HepG2 (cell line): Measurements from ENCODE around the gene SLC41A3. TPM values are rescaled to one million over a fixed set of nuclear protein-coding genes. Genes with fewer than 3 reads are reported as not detected.

Experiments used
- ATAC-seq: fragments of 200-7000 bp; cut with Tn5 transposase; 3 replicates; pipeline ENCODE4 v1.9.1; 2020; ENCODE audit warnings: mild to moderate bottlenecking, moderate library complexity
- BruUV-seq: library from RNA; stranded (reverse); fragments of 400-500 nt; replicated peaks from 2 replicates; lab custom pipeline; 2021; lab: Mats Ljungman, UMichigan
- CTCF ChIA-PET: fragments of 300-600 bp; formaldehyde crosslinking; extraction: SDS; loops from one replicate; lab custom pipeline; 2021; ENCODE audit warnings: low total read pairs, inconsistent platforms, low intra/inter-chr PET ratio; lab: Yijun Ruan, JAX
- POLR2A ChIA-PET: fragments of 350-600 bp; sonication (Branson Sonifier 250); formaldehyde crosslinking; loops from one replicate; lab custom pipeline; 2020; ENCODE audit warnings: antibody characterized with exemption, inconsistent platforms; lab: Yijun Ruan, JAX
- DNase-seq: peaks from one replicate; pipeline ENCODE4 v3.0.0-alpha.2; 2015; ENCODE audit warnings: low spot score
- FAIRE-seq: peaks from 3 replicates; lab custom pipeline; 2011; peaks lifted over from hg19 to GRCh38; lab: Jason Lieb, UNC
- H2AFZ ChIP-seq: one replicate; pipeline ENCODE4 v1.6.1; 2011; ENCODE audit warnings: low read length, inconsistent platforms
- H3K27ac ChIP-seq: fragments of 300-600 bp; 3 replicates; pipeline ENCODE4 v1.8.0; 2011; ENCODE audit warnings: mixed run types, mild to moderate bottlenecking, mixed read lengths, low read length, inconsistent platforms; ENCODE audit not compliant: insufficient read depth; ENCODE audit errors: extremely low read length
- H3K27me3 ChIP-seq, 2 experiments: fragments of 200-600 bp in 1 of 2; 2 replicates in 1 of 2; 3 replicates in 1 of 2; pipeline versions ENCODE4 v1.6.0 to v1.8.0; 2011; ENCODE audit warnings: low read length in 2 of 2, mild to moderate bottlenecking in 2 of 2, moderate library complexity in 2 of 2, inconsistent platforms in 1 of 2; ENCODE audit not compliant: insufficient read depth in 2 of 2, control insufficient read depth in 1 of 2
- H3K36me3 ChIP-seq, 2 experiments: fragments of 200-600 bp in 1 of 2; replicated peaks in 1 of 2; 2 replicates in 1 of 2; 3 replicates in 1 of 2; pipeline versions ENCODE4 v1.5.1 to v1.8.0; 2011; ENCODE audit warnings: low read length in 2 of 2, inconsistent platforms in 1 of 2; ENCODE audit not compliant: insufficient read depth in 2 of 2, control insufficient read depth in 1 of 2
- H3K4me1 ChIP-seq: 2 replicates; pipeline ENCODE4 v1.5.1; 2012; ENCODE audit warnings: low read length, inconsistent platforms; ENCODE audit not compliant: insufficient read depth
- H3K4me2 ChIP-seq: 2 replicates; pipeline ENCODE4 v1.6.0; 2011; ENCODE audit warnings: low read depth, low read length, inconsistent platforms
- H3K4me3 ChIP-seq, 3 experiments: fragments of 200-600 bp in 1 of 3; sonication (generic), shearing (Covaris generic) in 1 of 3; replicated peaks in 1 of 3; 2 replicates each; pipeline ENCODE4 v1.5.1; 2011 to 2016; ENCODE audit warnings: low read length in 3 of 3, inconsistent platforms in 2 of 3, low read depth in 2 of 3, mild to moderate bottlenecking in 2 of 3, control low read depth in 1 of 3, mixed read lengths in 1 of 3; ENCODE audit not compliant: insufficient read depth in 1 of 3
- H3K79me2 ChIP-seq: one replicate; pipeline ENCODE4 v1.6.1; 2011; ENCODE audit warnings: low read length, inconsistent platforms; ENCODE audit not compliant: insufficient read depth
- H3K9ac ChIP-seq: 2 replicates; pipeline ENCODE4 v1.6.0; 2011; ENCODE audit warnings: mild to moderate bottlenecking, low read depth, low read length, inconsistent platforms; ENCODE audit not compliant: insufficient read depth
- H3K9me3 ChIP-seq: 2 replicates; pipeline ENCODE4 v1.5.1; 2012; ENCODE audit warnings: mild to moderate bottlenecking, low read length
- H4K20me1 ChIP-seq: 2 replicates; pipeline ENCODE4 v1.6.0; 2011; ENCODE audit warnings: inconsistent platforms, mild to moderate bottlenecking, low read length, moderate library complexity; ENCODE audit not compliant: insufficient read depth
- ISL2 ChIP-seq: sonication (generic); formaldehyde crosslinking; IDR thresholded peaks from 2 replicates; pipeline ENCODE4 v1.5.0; 2020; ENCODE audit warnings: missing genetic modification reagents
- KDM5A ChIP-seq: fragments of 200-600 bp; sonication (generic); IDR thresholded peaks from 2 replicates; pipeline ENCODE4 v1.7.0; 2018; ENCODE audit warnings: antibody characterized with exemption, mild to moderate bottlenecking, low read length, borderline replicate concordance
- RXRA ChIP-seq: sonication (generic); formaldehyde crosslinking; IDR thresholded peaks from 2 replicates; pipeline ENCODE4 v1.5.1; 2020; ENCODE audit warnings: missing genetic modification reagents
- SMARCE1 ChIP-seq: fragments of 450-650 bp; IDR thresholded peaks from 2 replicates; pipeline ENCODE4 v1.6.1; 2017; ENCODE audit warnings: borderline replicate concordance
- TAF15 ChIP-seq: fragments of 200-400 bp; formaldehyde crosslinking; IDR thresholded peaks from one replicate; pipeline ENCODE4 v1.6.1; 2018; ENCODE audit warnings: mild to moderate bottlenecking, low read depth, low read length; ENCODE audit not compliant: poor library complexity, severe bottlenecking
- TCF7 ChIP-seq: sonication (generic); IDR thresholded peaks from 2 replicates; pipeline ENCODE4 v1.6.1; 2016; ENCODE audit warnings: antibody characterized with exemption, low read depth
- ZBTB21 ChIP-seq: sonication (generic); formaldehyde crosslinking; IDR thresholded peaks from 2 replicates; pipeline ENCODE4 v1.4.0; 2020; ENCODE audit warnings: missing genetic modification reagents
- ZFP1 ChIP-seq: IDR thresholded peaks from 2 replicates; pipeline ENCODE4 v1.6.1; 2016
- ZNF562 ChIP-seq: sonication (generic); formaldehyde crosslinking; IDR thresholded peaks from 2 replicates; pipeline ENCODE4 v1.8.0; 2022; ENCODE audit warnings: missing genetic modification reagents, borderline replicate concordance
- ZNF768 ChIP-seq: sonication (generic); formaldehyde crosslinking; IDR thresholded peaks from 2 replicates; pipeline ENCODE4 v1.4.0; 2020; ENCODE audit warnings: missing genetic modification reagents
- ZSCAN30 ChIP-seq: sonication (generic); formaldehyde crosslinking; IDR thresholded peaks from 2 replicates; pipeline ENCODE4 v1.5.0; 2020; ENCODE audit warnings: mild to moderate bottlenecking, missing genetic modification reagents
- in situ Hi-C: cut with HindIII; loops from 2 replicates; pipeline ENCODE4 v1.10.0; 2017; ENCODE audit warnings: low pct_unique_long_range_greater_than_20kb; ENCODE audit not compliant: extremely low pct_ligation_motif_present
- intact Hi-C: fragments of 100-400 bp; cut with micrococcal nuclease; formaldehyde crosslinking; loops from one replicate; pipeline ENCODE4 v1.10.0; 2022; ENCODE audit not compliant: unreplicated experiment
- polyA plus RNA-seq, 8 experiments: library from polyadenylated mRNA; depleted of rRNA in 3 of 8; stranded (reverse) in 7 of 8; unstranded in 1 of 8; fragments of >200 nt; fragmentation: Illumina TruSeq in 4 of 8; extraction: Trizol in 4 of 8; gene quantifications; 2 replicates each; pipeline versions ENCODE4 v1.2.1 to v1.2.3, GENCODE V29; 2011 to 2016; ENCODE audit warnings: low read depth in 4 of 8, missing spikeins in 1 of 8, mixed read lengths in 1 of 8; ENCODE audit not compliant: insufficient read depth in 1 of 8
- total RNA-seq, 5 experiments: library from RNA; depleted of rRNA; stranded (reverse); fragments of >200 nt; fragmentation: Illumina TruSeq; extraction: Trizol; gene quantifications; 2 replicates each; pipeline ENCODE4 v1.2.3, GENCODE V29; 2016; ENCODE audit warnings: low read depth in 1 of 5
- TF ChIP-seq, protein P1 (sequence below): sonication (generic); formaldehyde crosslinking; IDR thresholded peaks from 2 replicates; pipeline ENCODE4 v1.5.0; 2020; ENCODE audit warnings: mild to moderate bottlenecking, missing genetic modification reagents
- TF ChIP-seq, protein P2 (sequence below): sonication (generic); formaldehyde crosslinking; IDR thresholded peaks from 2 replicates; pipeline ENCODE4 v1.5.0; 2020; ENCODE audit warnings: mild to moderate bottlenecking, missing genetic modification reagents
- TF ChIP-seq, protein P3 (sequence below): fragments of 450-650 bp; IDR thresholded peaks from 2 replicates; pipeline ENCODE4 v1.6.1; 2017; ENCODE audit warnings: mild to moderate bottlenecking
- TF ChIP-seq, protein P4 (sequence below): sonication (generic); formaldehyde crosslinking; IDR thresholded peaks from 2 replicates; pipeline ENCODE4 v1.8.0; 2022; ENCODE audit warnings: mild to moderate bottlenecking, missing genetic modification reagents, moderate library complexity
- TF ChIP-seq, protein P5 (sequence below): sonication (generic); formaldehyde crosslinking; IDR thresholded peaks from 2 replicates; pipeline ENCODE4 v1.4.0; 2020; ENCODE audit warnings: missing genetic modification reagents

Gene SLC41A3
- total and polyA plus RNA-seq, 2 of the 13 experiments (the other 11 are each of a cell fraction or from before 2014, with no cell fraction given): 26.0 to 71.1 TPM

DNA sequence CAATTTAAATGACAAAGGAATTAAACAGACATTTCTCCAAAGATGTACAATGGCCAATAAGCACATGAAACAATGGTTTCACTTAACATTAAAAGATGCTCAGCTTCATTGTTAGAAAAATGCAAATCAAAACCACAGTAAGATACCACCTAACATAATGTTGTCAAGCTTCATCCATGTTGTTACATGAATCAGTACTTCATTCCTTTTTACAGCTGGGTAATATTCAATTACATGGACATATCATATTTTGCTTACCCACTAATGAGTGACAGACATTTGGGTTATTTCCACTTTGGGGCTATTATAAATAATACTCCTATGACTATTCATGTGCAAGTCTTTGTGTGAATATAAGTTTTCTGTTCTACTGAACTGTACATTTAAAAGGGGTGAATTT is 7.8 kb downstream of the SLC41A3 start:
- Histone ChIP-seq H3K36me3 (no peaks in the 10 kb centered on the region), H3K79me2 (no peaks in the 10 kb centered on the region), H4K20me1 (no peaks in the 10 kb centered on the region), H3K4me2 (no peak overlapping the region), H3K4me1 (no peaks in the 10 kb centered on the region), H3K27ac (no peak overlapping the region), H3K27me3 (no peaks in the 10 kb centered on the region), H3K9me3 (no peaks in the 10 kb centered on the region), H3K4me3 (no peak overlapping the region), H3K9ac (no peak overlapping the region), H2AFZ (no peak overlapping the region)
- intact Hi-C loops: no loop called here
- in situ Hi-C loops: no loop called here
- ChIA-PET POLR2A (no interaction called here), CTCF (no interaction called here)
- DNase-seq (no peak), ATAC-seq (no peak), FAIRE-seq (peak; percentile 55)
- TF ChIP-seq, protein P1, sequence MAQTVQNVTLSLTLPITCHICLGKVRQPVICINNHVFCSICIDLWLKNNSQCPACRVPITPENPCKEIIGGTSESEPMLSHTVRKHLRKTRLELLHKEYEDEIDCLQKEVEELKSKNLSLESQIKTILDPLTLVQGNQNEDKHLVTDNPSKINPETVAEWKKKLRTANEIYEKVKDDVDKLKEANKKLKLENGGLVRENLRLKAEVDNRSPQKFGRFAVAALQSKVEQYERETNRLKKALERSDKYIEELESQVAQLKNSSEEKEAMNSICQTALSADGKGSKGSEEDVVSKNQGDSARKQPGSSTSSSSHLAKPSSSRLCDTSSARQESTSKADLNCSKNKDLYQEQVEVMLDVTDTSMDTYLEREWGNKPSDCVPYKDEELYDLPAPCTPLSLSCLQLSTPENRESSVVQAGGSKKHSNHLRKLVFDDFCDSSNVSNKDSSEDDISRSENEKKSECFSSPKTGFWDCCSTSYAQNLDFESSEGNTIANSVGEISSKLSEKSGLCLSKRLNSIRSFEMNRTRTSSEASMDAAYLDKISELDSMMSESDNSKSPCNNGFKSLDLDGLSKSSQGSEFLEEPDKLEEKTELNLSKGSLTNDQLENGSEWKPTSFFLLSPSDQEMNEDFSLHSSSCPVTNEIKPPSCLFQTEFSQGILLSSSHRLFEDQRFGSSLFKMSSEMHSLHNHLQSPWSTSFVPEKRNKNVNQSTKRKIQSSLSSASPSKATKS (CRISPR knock-in tag): no peak
- no peak for TF ChIP-seq TCF7
- no peak for TF ChIP-seq TAF15
- TF ChIP-seq, protein P2, sequence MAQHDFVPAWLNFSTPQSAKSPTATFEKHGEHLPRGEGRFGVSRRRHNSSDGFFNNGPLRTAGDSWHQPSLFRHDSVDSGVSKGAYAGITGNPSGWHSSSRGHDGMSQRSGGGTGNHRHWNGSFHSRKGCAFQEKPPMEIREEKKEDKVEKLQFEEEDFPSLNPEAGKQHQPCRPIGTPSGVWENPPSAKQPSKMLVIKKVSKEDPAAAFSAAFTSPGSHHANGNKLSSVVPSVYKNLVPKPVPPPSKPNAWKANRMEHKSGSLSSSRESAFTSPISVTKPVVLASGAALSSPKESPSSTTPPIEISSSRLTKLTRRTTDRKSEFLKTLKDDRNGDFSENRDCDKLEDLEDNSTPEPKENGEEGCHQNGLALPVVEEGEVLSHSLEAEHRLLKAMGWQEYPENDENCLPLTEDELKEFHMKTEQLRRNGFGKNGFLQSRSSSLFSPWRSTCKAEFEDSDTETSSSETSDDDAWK: no peak
- TF ChIP-seq KDM5A: no peak
- TF ChIP-seq ZNF768 (CRISPR knock-in tag): no peak
- TF ChIP-seq SMARCE1: no peak
- TF ChIP-seq ZSCAN30: no peak
- no peak for TF ChIP-seq ZBTB21 (CRISPR knock-in tag)
- no peak for TF ChIP-seq ZFP1
- no peak for TF ChIP-seq RXRA (CRISPR knock-in tag)
- TF ChIP-seq, protein P3, sequence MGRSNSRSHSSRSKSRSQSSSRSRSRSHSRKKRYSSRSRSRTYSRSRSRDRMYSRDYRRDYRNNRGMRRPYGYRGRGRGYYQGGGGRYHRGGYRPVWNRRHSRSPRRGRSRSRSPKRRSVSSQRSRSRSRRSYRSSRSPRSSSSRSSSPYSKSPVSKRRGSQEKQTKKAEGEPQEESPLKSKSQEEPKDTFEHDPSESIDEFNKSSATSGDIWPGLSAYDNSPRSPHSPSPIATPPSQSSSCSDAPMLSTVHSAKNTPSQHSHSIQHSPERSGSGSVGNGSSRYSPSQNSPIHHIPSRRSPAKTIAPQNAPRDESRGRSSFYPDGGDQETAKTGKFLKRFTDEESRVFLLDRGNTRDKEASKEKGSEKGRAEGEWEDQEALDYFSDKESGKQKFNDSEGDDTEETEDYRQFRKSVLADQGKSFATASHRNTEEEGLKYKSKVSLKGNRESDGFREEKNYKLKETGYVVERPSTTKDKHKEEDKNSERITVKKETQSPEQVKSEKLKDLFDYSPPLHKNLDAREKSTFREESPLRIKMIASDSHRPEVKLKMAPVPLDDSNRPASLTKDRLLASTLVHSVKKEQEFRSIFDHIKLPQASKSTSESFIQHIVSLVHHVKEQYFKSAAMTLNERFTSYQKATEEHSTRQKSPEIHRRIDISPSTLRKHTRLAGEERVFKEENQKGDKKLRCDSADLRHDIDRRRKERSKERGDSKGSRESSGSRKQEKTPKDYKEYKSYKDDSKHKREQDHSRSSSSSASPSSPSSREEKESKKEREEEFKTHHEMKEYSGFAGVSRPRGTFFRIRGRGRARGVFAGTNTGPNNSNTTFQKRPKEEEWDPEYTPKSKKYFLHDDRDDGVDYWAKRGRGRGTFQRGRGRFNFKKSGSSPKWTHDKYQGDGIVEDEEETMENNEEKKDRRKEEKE: no peak
- TF ChIP-seq ZNF562 (CRISPR knock-in tag): no peak
- TF ChIP-seq, protein P4, sequence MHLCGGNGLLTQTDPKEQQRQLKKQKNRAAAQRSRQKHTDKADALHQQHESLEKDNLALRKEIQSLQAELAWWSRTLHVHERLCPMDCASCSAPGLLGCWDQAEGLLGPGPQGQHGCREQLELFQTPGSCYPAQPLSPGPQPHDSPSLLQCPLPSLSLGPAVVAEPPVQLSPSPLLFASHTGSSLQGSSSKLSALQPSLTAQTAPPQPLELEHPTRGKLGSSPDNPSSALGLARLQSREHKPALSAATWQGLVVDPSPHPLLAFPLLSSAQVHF: no peak
- TF ChIP-seq ISL2: no peak
- TF ChIP-seq, protein P5, sequence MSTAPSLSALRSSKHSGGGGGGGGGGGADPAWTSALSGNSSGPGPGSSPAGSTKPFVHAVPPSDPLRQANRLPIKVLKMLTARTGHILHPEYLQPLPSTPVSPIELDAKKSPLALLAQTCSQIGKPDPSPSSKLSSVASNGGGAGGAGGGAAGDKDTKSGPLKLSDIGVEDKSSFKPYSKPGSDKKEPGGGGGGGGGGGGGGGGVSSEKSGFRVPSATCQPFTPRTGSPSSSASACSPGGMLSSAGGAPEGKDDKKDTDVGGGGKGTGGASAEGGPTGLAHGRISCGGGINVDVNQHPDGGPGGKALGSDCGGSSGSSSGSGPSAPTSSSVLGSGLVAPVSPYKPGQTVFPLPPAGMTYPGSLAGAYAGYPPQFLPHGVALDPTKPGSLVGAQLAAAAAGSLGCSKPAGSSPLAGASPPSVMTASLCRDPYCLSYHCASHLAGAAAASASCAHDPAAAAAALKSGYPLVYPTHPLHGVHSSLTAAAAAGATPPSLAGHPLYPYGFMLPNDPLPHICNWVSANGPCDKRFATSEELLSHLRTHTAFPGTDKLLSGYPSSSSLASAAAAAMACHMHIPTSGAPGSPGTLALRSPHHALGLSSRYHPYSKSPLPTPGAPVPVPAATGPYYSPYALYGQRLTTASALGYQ (CRISPR knock-in tag): no peak
- no TSS peak for BruUV-seq
